HG03039 (cell line): ENCODE results near the gene ASXL1.

Experiments used
- ATAC-seq: cut with Tn5 transposase; IDR thresholded peaks from one replicate; pipeline ENCODE4 v1.9.1; 2021; ENCODE audit warnings: mild to moderate bottlenecking, moderate library complexity; ENCODE audit not compliant: unreplicated experiment

Gene ASXL1

GRCh38 chr20:32450484-32451061 lies 92.4 kb downstream of the ASXL1 start:
- no peak for ATAC-seq

- ATAC-seq: no peak
These were observed 93.2 kb downstream of the ASXL1 start for GRCh38 chr20:32451340-32451681.

GRCh38 chr20:32451682-32452461 lies 93.7 kb downstream of the ASXL1 start:
- no peak for ATAC-seq

- no peak for ATAC-seq
These were observed 94.8 kb downstream of the ASXL1 start for GRCh38 chr20:32452776-32453466.

- ATAC-seq: no peak
These were observed 95.5 kb downstream of the ASXL1 start for GRCh38 chr20:32453467-32454163.

GRCh38 chr20:32454164-32455145 lies 96.3 kb downstream of the ASXL1 start:
- ATAC-seq: no peak

- ATAC-seq: no peak
These were observed 97.2 kb downstream of the ASXL1 start for GRCh38 chr20:32455171-32455900.

- ATAC-seq: no peak
These were observed 98.0 kb downstream of the ASXL1 start for GRCh38 chr20:32455901-32456701.

- ATAC-seq: no peak
These were observed 98.8 kb downstream of the ASXL1 start for GRCh38 chr20:32456869-32457478.

GRCh38 chr20:32457479-32457986 lies 99.4 kb downstream of the ASXL1 start:
- ATAC-seq: no peak

- no peak for ATAC-seq
These were observed 100.1 kb downstream of the ASXL1 start for GRCh38 chr20:32458061-32458836.

- no peak for ATAC-seq
These were observed 100.7 kb downstream of the ASXL1 start for GRCh38 chr20:32458837-32459220.

GRCh38 chr20:32460231-32460630 lies 102.1 kb downstream of the ASXL1 start:
- ATAC-seq: no peak

GRCh38 chr20:32460683-32461320 lies 102.7 kb downstream of the ASXL1 start:
- no peak for ATAC-seq

GRCh38 chr20:32461836-32462600 lies 103.9 kb downstream of the ASXL1 start:
- ATAC-seq: no peak

GRCh38 chr20:32462900-32463641 lies 104.9 kb downstream of the ASXL1 start:
- ATAC-seq: no peak
